Measurements from ENCODE around the gene GDF2. TPM values are rescaled to one million over a fixed set of nuclear protein-coding genes. Genes with fewer than 3 reads are reported as not detected.

The GDF2 gene
- polyA plus RNA-seq, 1 experiment = not detected

GRCh38 chr10:47333532-47333931 lies 11.3 kb downstream of the GDF2 start:
- POLR2A ChIA-PET = no interaction called here
- Histone ChIP-seq H3K27me3 (ENCODE audit: control insufficient read depth, insufficient read depth, low read length) (0 out of 2 replicates have a peak, but pooled peaks cover 4% of the 10 kb centered on the region), H3K4me3 (ENCODE audit: low read depth, low read length) (no peak overlapping the region), H3K36me3 (ENCODE audit: control insufficient read depth, insufficient read depth, low read length) (no peaks in the 10 kb centered on the region)
- no peak for TF ChIP-seq CTCF (IDR thresholded peaks at IDR 0.05; ENCODE audit: insufficient read depth, low read depth, low read length)
- CTCF ChIA-PET = no interaction called here
- DNase-seq (ENCODE audit: low read depth) = no peak

- ChIA-PET CTCF (no interaction called here), POLR2A (no interaction called here)
- Histone ChIP-seq H3K27me3 (ENCODE audit: control insufficient read depth, insufficient read depth, low read length) (peaks cover 8% of the 10 kb centered on the region), H3K36me3 (ENCODE audit: control insufficient read depth, insufficient read depth, low read length) (no peaks in the 10 kb centered on the region), H3K4me3 (ENCODE audit: low read depth, low read length) (no peak overlapping the region)
- no peak for DNase-seq (ENCODE audit: low read depth)
- TF ChIP-seq CTCF (IDR thresholded peaks at IDR 0.05; ENCODE audit: insufficient read depth, low read depth, low read length) = no peak
Measured at GRCh38 chr10:47334466-47335295, 12.4 kb downstream of the GDF2 start.

- Histone ChIP-seq H3K36me3 (ENCODE audit: control insufficient read depth, insufficient read depth, low read length) (no peaks in the 10 kb centered on the region), H3K4me3 (ENCODE audit: low read depth, low read length) (no peak overlapping the region), H3K27me3 (ENCODE audit: control insufficient read depth, insufficient read depth, low read length) (peaks cover 8% of the 10 kb centered on the region)
- TF ChIP-seq CTCF (IDR thresholded peaks at IDR 0.05; ENCODE audit: insufficient read depth, low read depth, low read length) = no peak
- no peak for DNase-seq (ENCODE audit: low read depth)
- POLR2A ChIA-PET = no interaction called here
- CTCF ChIA-PET = no interaction called here
Measured at GRCh38 chr10:47335906-47336305, 13.7 kb downstream of the GDF2 start.

- CTCF ChIA-PET = no interaction called here
- H3K4me3 ChIP-seq (ENCODE audit: low read depth, low read length) = no peak overlapping the region
- TF ChIP-seq CTCF (IDR thresholded peaks at IDR 0.05; ENCODE audit: insufficient read depth, low read depth, low read length) = no peak
- H3K36me3 ChIP-seq (ENCODE audit: control insufficient read depth, insufficient read depth, low read length) = no peaks in the 10 kb centered on the region
- H3K27me3 ChIP-seq (ENCODE audit: control insufficient read depth, insufficient read depth, low read length) = peaks cover 8% of the 10 kb centered on the region
- POLR2A ChIA-PET = no interaction called here
- DNase-seq (ENCODE audit: low read depth) = no peak
Measured at GRCh38 chr10:47336387-47337134, 14.3 kb downstream of the GDF2 start.

- no peaks in the 10 kb centered on the region for H3K36me3 ChIP-seq (ENCODE audit: control insufficient read depth, insufficient read depth, low read length)
- DNase-seq (ENCODE audit: low read depth) = no peak
- ChIA-PET POLR2A (no interaction called here), CTCF (no interaction called here)
- peaks cover 8% of the 10 kb centered on the region for H3K27me3 ChIP-seq (ENCODE audit: control insufficient read depth, insufficient read depth, low read length)
- no peak overlapping the region for H3K4me3 ChIP-seq (ENCODE audit: low read depth, low read length)
- TF ChIP-seq CTCF (IDR thresholded peaks at IDR 0.05; ENCODE audit: insufficient read depth, low read depth, low read length) = no peak
Measured at GRCh38 chr10:47337310-47337709, 15.1 kb downstream of the GDF2 start.

Measured in BJ (cell line).